MCF 10A (cell line): ENCODE results near the gene MYO1D. TPM values are rescaled to one million over a fixed set of nuclear protein-coding genes. Genes with fewer than 3 reads are reported as not detected.

Experiments
- BruUV-seq: library from RNA; stranded (reverse); fragments of 400-500 nt; replicated peaks from 2 replicates; lab custom pipeline; 2021; lab: Mats Ljungman, UMichigan
- CTCF ChIA-PET: fragments of 300-600 bp; sonication (Branson Sonifier 250); formaldehyde crosslinking; extraction: SDS; loops from one replicate; lab custom pipeline; 2021; ENCODE audit warnings: antibody characterized with exemption, inconsistent platforms; lab: Yijun Ruan, JAX
- POLR2A ChIA-PET: fragments of 300-600, 350-650 bp; sonication (Branson Sonifier 250); formaldehyde crosslinking; extraction: SDS; loops from one replicate; lab custom pipeline; 2020; ENCODE audit warnings: antibody characterized with exemption, inconsistent platforms; lab: Yijun Ruan, JAX
- DNase-seq: peaks from one replicate; pipeline ENCODE4 v3.0.0-alpha.2; 2018; ENCODE audit not compliant: unreplicated experiment
- H3K27ac Mint-ChIP-seq: one replicate; pipeline ENCODE4 v1.8.0; 2022; ENCODE audit warnings: mild to moderate bottlenecking, low read depth, mixed read lengths; ENCODE audit not compliant: unreplicated experiment
- H3K27me3 Mint-ChIP-seq: one replicate; pipeline ENCODE4 v1.8.0; 2022; ENCODE audit warnings: mixed read lengths; ENCODE audit not compliant: insufficient read depth, unreplicated experiment
- H3K36me3 Mint-ChIP-seq: one replicate; pipeline ENCODE4 v1.8.0; 2022; ENCODE audit warnings: mild to moderate bottlenecking, moderate library complexity, mixed read lengths; ENCODE audit not compliant: insufficient read depth, unreplicated experiment
- H3K4me1 Mint-ChIP-seq: one replicate; pipeline ENCODE4 v1.8.0; 2022; ENCODE audit warnings: mixed read lengths; ENCODE audit not compliant: insufficient read depth, unreplicated experiment
- H3K4me3 Mint-ChIP-seq: one replicate; pipeline ENCODE4 v1.8.0; 2022; ENCODE audit warnings: mild to moderate bottlenecking, moderate library complexity, mixed read lengths; ENCODE audit not compliant: unreplicated experiment
- H3K9me3 Mint-ChIP-seq: one replicate; pipeline ENCODE4 v1.8.0; 2022; ENCODE audit warnings: mixed read lengths; ENCODE audit not compliant: unreplicated experiment
- CTCF ChIP-seq: fragments of 200-600 bp; IDR thresholded peaks from one replicate; pipeline ENCODE4 v1.8.0; 2022; ENCODE audit warnings: antibody characterized with exemption, mild to moderate bottlenecking; ENCODE audit not compliant: unreplicated experiment
- intact Hi-C: fragments of 100-400 bp; cut with micrococcal nuclease; formaldehyde crosslinking; loops from 2 replicates; pipeline ENCODE4 v1.14.1; 2022
- total RNA-seq: library from RNA; stranded (reverse); gene quantifications from 2 replicates; pipeline ENCODE4 v1.2.3, GENCODE V29; 2022

Gene MYO1D
- total RNA-seq, 1 experiment from 2014 or later, result 30.5 TPM

- ChIA-PET POLR2A (interaction anchor here (1.3 kb wide), 1 partner anchor 43 kb away, joined by 3 read pairs; no protein-coding TSS in a partner anchor), CTCF (interaction anchor here (0.7 kb wide), 1 partner anchor 42 kb away, joined by 3 read pairs; no protein-coding TSS in a partner anchor)
- no peak for TF ChIP-seq CTCF
- intact Hi-C loops, result no loop called here
- Mint-ChIP-seq H3K36me3 (peaks cover 7% of the 10 kb centered on the region), H3K4me1 (no peaks in the 10 kb centered on the region), H3K27me3 (no peaks in the 10 kb centered on the region), H3K4me3 (no peak overlapping the region), H3K27ac (no peak overlapping the region), H3K9me3 (peaks cover 12% of the 10 kb centered on the region)
- DNase-seq, result no peak
- BruUV-seq, result no TSS peak
Observed at GRCh38 chr17:32727681-32728080, 149.2 kb downstream of the MYO1D start.

- no TSS peak for BruUV-seq
- Mint-ChIP-seq H3K9me3 (peaks cover 12% of the 10 kb centered on the region), H3K36me3 (peaks cover 7% of the 10 kb centered on the region), H3K27ac (no peak overlapping the region), H3K27me3 (no peaks in the 10 kb centered on the region), H3K4me1 (no peaks in the 10 kb centered on the region), H3K4me3 (no peak overlapping the region)
- TF ChIP-seq CTCF, result no peak
- POLR2A ChIA-PET, result no interaction called here
- DNase-seq, result no peak
- CTCF ChIA-PET, result interaction anchor here (0.6 to 0.7 kb wide), 3 partner anchors 22 to 67 kb away, joined by 3 read pairs; no protein-coding TSS in a partner anchor
- intact Hi-C loops, result no loop called here
Observed at GRCh38 chr17:32725697-32726096, 151.2 kb downstream of the MYO1D start.

- Mint-ChIP-seq H3K9me3 (peaks cover 12% of the 10 kb centered on the region), H3K4me1 (no peaks in the 10 kb centered on the region), H3K27ac (no peak overlapping the region), H3K27me3 (no peaks in the 10 kb centered on the region), H3K36me3 (peaks cover 7% of the 10 kb centered on the region), H3K4me3 (no peak overlapping the region)
- intact Hi-C loops, result no loop called here
- ChIA-PET POLR2A (interaction anchor here (0.6 kb wide), 1 partner anchor 11 kb away, joined by 4 read pairs; no protein-coding TSS in a partner anchor), CTCF (interaction anchor here (0.6 kb wide), 2 partner anchors 11 to 1471 kb away, joined by 3 read pairs; no protein-coding TSS in a partner anchor)
- no peak for TF ChIP-seq CTCF
- no TSS peak for BruUV-seq
- no peak for DNase-seq
Observed at GRCh38 chr17:32723310-32723955, 153.5 kb downstream of the MYO1D start.

- H3K9me3 Mint-ChIP-seq, result peaks cover 12% of the 10 kb centered on the region
- intact Hi-C loops, result no loop called here
- POLR2A ChIA-PET, result interaction anchor here (0.6 kb wide), 1 partner anchor 12 kb away, joined by 4 read pairs; no protein-coding TSS in a partner anchor
- H3K36me3 Mint-ChIP-seq, result peaks cover 7% of the 10 kb centered on the region
- no peaks in the 10 kb centered on the region for H3K27me3 Mint-ChIP-seq
- BruUV-seq, result no TSS peak
- H3K27ac Mint-ChIP-seq, result no peak overlapping the region
- no peaks in the 10 kb centered on the region for H3K4me1 Mint-ChIP-seq
- H3K4me3 Mint-ChIP-seq, result no peak overlapping the region
- DNase-seq, result no peak
- no peak for TF ChIP-seq CTCF
- CTCF ChIA-PET, result interaction anchor here (0.6 kb wide), 1 partner anchor 1472 kb away, joined by 3 read pairs; no protein-coding TSS in a partner anchor
Observed at GRCh38 chr17:32722733-32723132, 154.2 kb downstream of the MYO1D start.
